Naive thymus-derived CD8-positive, alpha-beta T cell (primary cell): ENCODE data around the gene MAGI1. TPM values are rescaled to one million over a fixed set of nuclear protein-coding genes. Genes with fewer than 3 reads are reported as not detected.

ENCODE experiments used
- ATAC-seq, 2 donors: fragments of 150-1000 bp; cut with Tn5 transposase in 1 of 2; sonication (Bioruptor Pico), chemical (Tn5 transposase) in 1 of 2; 1 replicate in 1 of 2; 2 replicates in 1 of 2; pipeline ENCODE4 v1.10.0; 2021; ENCODE audit warnings: mild to moderate bottlenecking in 2 of 2, moderate library complexity in 2 of 2
- POLR2A ChIA-PET: fragments of 350-600 bp; sonication (Branson Sonifier 250); formaldehyde crosslinking; loops from one replicate; lab custom pipeline; 2021; ENCODE audit warnings: antibody characterized with exemption; lab: Charles Lee
- DNase-seq, 10 donors: peaks; one replicate each; pipeline versions ENCODE4 v3.0.0 to v3.0.0-alpha.2; 2020 to 2022
- H3K27ac Mint-ChIP-seq, 10 donors: one replicate each; pipeline ENCODE4 v1.8.0; 2020 to 2022; ENCODE audit warnings: mild to moderate bottlenecking in 10 of 10, mixed read lengths in 10 of 10, moderate library complexity in 4 of 10, inconsistent platforms in 1 of 10
- H3K27me3 Mint-ChIP-seq, 5 donors: one replicate each; pipeline ENCODE4 v1.8.0; 2021 to 2022; ENCODE audit warnings: mixed read lengths in 5 of 5
- H3K36me3 Mint-ChIP-seq, 3 donors: one replicate each; pipeline ENCODE4 v1.8.0; 2020 to 2022; ENCODE audit warnings: mixed read lengths in 3 of 3, mild to moderate bottlenecking in 2 of 3, inconsistent platforms in 1 of 3
- H3K4me1 Mint-ChIP-seq, 4 donors: one replicate each; pipeline ENCODE4 v1.8.0; 2021 to 2022; ENCODE audit warnings: mixed read lengths in 4 of 4
- H3K4me3 Mint-ChIP-seq, 10 donors: one replicate each; pipeline ENCODE4 v1.8.0; 2020 to 2022; ENCODE audit warnings: mild to moderate bottlenecking in 10 of 10, mixed read lengths in 10 of 10, moderate library complexity in 6 of 10, inconsistent platforms in 1 of 10
- H3K9me3 Mint-ChIP-seq, 9 donors: one replicate each; pipeline ENCODE4 v1.8.0; 2020 to 2022; ENCODE audit warnings: mixed read lengths in 9 of 9, mild to moderate bottlenecking in 3 of 9, inconsistent platforms in 1 of 9, moderate library complexity in 1 of 9
- polyA plus RNA-seq, 3 donors: library from polyadenylated mRNA; unstranded; fragments of 300-500 nt; fragmentation: Illumina TruSeq; gene quantifications; one replicate each; pipeline ENCODE4 v1.2.3, GENCODE V29; 2021
- total RNA-seq, 8 experiments: library from RNA in 2 of 8; stranded (reverse) in 2 of 8; gene quantifications; one replicate each; pipeline ENCODE4 v1.2.3 and lab custom pipeline; 2021 to 2026

The MAGI1 gene
- total and polyA plus RNA-seq, 5 experiments from 2014 or later = not detected

DNA sequence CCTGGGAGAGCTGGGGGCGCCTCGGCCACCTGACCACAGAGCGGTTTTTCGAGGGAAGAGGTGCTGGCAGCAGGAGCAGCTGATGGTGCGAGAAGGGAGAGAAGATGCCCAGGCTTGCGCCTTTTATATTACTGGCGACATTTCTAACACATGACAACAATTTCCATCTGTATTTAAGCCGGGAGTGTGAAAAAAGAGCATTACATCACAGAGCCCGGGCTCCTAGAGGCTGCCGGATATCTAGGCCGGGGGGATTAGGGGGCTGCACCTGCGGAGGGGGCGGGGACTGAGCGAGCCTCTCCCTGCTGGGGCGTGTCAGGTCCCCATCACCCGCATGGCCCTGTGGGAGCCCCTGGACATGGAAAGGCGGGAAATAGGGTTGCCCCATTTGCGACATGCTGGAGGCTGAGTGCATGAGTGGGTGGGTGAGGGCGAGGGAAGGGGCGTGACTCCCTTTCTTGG, 440.7 kb downstream of the MAGI1 start:
- H3K27ac Mint-ChIP-seq = no peak overlapping the region
- POLR2A ChIA-PET = no interaction called here

DNA sequence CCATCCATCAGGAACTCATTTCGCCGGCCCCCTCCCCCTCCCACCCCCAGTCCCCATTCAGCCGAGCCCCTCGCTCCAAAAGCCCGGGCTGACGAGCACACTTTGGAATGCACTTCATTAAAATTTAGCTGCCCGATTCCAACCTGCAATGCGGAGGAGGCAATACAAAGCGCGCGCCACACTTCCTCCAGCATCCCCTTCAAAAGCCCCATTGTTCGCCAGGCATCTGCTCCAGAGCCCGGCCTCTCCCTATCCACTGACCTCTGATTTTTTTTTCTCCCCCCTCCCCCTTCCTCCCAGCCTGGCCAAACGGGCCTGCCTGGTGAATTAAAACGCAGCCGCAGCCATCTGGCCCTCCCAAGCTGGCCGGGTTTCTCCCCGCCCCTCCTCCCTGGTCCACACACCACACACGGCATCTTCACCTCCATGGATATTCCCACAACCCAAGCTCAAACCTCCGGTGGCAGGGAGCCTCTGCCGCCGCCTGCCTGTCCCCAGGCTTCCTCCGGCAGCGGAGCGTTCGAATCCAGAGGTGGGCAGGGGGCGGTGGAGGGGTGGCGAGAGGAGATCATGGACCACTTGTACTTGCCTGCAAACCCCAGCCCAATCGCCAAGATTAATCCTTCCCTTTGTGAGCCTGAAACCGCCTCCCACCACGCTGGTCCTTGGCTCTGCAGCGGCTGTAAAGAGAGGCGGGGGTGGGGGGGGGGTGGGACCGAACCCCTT, 441.3 kb downstream of the MAGI1 start:
- no peak for ATAC-seq
- Mint-ChIP-seq H3K4me1 (no peaks in the 10 kb centered on the region), H3K4me3 (no peak overlapping the region), H3K27ac (no peak overlapping the region), H3K27me3 (peaks cover 18 to 37% (median 26%) of the 10 kb centered on the region in 5 donors), H3K36me3 (peaks cover 0 to 5% (median 0%) of the 10 kb centered on the region in 3 donors), H3K9me3 (peaks cover 0 to 4% (median 0%) of the 10 kb centered on the region in 9 donors)
- POLR2A ChIA-PET = no interaction called here
- no peak for DNase-seq

More for the DNA sequence above, 440.7 kb downstream of the MAGI1 start:
- H3K4me1 Mint-ChIP-seq = no peaks in the 10 kb centered on the region
- H3K27me3 Mint-ChIP-seq = peaks cover 18 to 37% (median 26%) of the 10 kb centered on the region in 5 donors
- DNase-seq = no peak
- no peak for ATAC-seq
- peaks cover 0 to 5% (median 0%) of the 10 kb centered on the region in 3 donors for H3K36me3 Mint-ChIP-seq
- H3K9me3 Mint-ChIP-seq = peaks cover 0 to 4% (median 0%) of the 10 kb centered on the region in 9 donors
- no peak overlapping the region for H3K4me3 Mint-ChIP-seq

DNA sequence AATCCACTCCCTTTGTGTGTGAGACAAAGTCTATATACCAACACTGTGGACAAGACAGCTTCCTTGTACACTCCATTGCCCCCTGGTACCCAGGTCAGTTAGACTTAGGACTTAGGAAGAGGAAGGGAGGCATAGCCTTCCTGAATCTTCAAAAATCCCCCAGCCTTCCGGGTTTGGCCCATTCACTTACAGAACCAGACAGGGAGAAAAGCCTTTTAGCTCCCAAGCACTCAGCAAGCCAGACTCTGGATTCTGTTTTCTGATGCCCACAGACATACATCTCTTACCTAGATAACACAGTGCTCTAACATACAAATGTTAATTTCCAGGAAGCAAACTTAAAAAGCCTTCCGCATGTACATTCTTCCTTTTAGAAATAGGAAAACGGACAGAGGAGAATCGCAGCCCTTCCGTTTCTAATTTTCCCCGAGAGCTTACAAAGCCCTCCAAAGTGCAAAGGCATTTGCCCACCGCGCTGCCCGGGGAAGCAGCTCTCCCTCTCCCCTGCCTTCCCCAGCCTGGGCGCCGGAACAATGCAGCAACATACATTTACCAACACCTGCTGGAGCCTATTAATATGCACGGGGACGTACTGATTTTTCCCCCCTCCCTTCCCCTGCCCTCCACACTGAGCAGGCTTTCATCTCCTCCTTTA, 442.0 kb downstream of the MAGI1 start:
- DNase-seq (no peak), ATAC-seq (no peak)
- H3K36me3 Mint-ChIP-seq = peaks cover 0 to 5% (median 0%) of the 10 kb centered on the region in 3 donors
- H3K27me3 Mint-ChIP-seq = peaks cover 18 to 38% (median 26%) of the 10 kb centered on the region in 5 donors
- no peak overlapping the region for H3K27ac Mint-ChIP-seq
- no peak overlapping the region for H3K4me3 Mint-ChIP-seq
- H3K9me3 Mint-ChIP-seq = peaks cover 0 to 6% (median 0%) of the 10 kb centered on the region in 9 donors
- POLR2A ChIA-PET = no interaction called here
- H3K4me1 Mint-ChIP-seq = no peaks in the 10 kb centered on the region

DNA sequence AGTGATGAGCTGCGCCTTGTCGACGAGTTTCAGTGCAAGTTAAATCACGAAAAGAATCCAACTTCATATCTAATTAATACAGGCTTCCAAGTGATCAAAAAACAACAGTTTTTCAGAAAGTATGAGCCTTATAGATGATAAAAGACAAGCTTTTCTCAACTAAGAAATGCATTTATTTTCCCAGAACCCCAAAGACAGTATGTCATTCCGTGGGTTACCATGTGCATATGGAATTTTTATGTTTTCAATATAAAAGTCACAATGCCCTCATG, 442.8 kb downstream of the MAGI1 start:
- H3K9me3 Mint-ChIP-seq = peaks cover 0 to 10% (median under 1%) of the 10 kb centered on the region in 9 donors
- no peak for DNase-seq
- no peak for ATAC-seq
- no peak overlapping the region for H3K27ac Mint-ChIP-seq
- no peaks in the 10 kb centered on the region for H3K4me1 Mint-ChIP-seq
- no peak overlapping the region for H3K4me3 Mint-ChIP-seq
- H3K27me3 Mint-ChIP-seq = peaks cover 18 to 45% (median 26%) of the 10 kb centered on the region in 5 donors
- POLR2A ChIA-PET = no interaction called here
- H3K36me3 Mint-ChIP-seq = peaks cover 0 to 5% (median 0%) of the 10 kb centered on the region in 3 donors

DNA sequence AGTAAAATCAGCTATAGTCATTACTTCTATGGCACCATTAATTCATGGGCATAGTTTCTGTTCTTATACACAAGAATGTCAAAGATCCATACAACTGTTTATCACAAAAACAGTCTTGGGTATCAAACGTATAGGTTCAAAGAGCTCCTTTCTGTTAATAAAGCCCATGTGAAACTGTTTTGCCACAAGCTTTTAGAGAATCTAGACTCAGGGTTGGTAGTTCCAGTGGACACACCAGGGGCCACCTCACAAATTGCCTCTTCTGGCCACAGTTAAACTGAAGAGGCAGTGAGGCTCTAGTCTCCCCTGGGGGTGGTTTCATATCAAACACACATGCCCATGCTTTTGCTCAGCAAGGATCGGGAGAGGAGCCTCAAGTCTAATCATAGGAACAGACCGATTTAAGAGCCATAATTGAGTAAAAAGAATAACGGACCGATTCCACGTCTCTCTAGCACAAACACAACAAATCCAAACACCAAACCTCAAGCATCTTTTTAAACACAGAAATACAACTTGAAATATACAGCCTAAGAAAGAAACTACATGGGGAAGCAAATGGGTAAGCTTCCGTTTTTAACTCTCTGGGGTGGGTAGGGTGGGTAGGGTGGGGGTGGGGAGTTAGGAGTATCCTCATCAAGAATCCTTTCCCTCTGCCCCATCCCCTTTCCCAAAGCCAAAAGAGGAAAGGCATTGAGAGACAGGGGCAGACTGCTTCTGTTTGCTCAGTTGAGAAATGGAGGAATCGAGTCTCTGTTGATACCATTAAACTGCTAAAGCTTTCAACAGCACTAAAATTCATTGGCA, 443.3 kb downstream of the MAGI1 start:
- Mint-ChIP-seq H3K4me1 (no peaks in the 10 kb centered on the region), H3K9me3 (peaks cover 0 to 10% (median 4%) of the 10 kb centered on the region in 9 donors), H3K4me3 (no peak overlapping the region), H3K36me3 (peaks cover 0 to 5% (median 0%) of the 10 kb centered on the region in 3 donors), H3K27me3 (peaks cover 18 to 45% (median 26%) of the 10 kb centered on the region in 5 donors), H3K27ac (no peak overlapping the region)
- DNase-seq = no peak
- no peak for ATAC-seq
- POLR2A ChIA-PET = no interaction called here

DNA sequence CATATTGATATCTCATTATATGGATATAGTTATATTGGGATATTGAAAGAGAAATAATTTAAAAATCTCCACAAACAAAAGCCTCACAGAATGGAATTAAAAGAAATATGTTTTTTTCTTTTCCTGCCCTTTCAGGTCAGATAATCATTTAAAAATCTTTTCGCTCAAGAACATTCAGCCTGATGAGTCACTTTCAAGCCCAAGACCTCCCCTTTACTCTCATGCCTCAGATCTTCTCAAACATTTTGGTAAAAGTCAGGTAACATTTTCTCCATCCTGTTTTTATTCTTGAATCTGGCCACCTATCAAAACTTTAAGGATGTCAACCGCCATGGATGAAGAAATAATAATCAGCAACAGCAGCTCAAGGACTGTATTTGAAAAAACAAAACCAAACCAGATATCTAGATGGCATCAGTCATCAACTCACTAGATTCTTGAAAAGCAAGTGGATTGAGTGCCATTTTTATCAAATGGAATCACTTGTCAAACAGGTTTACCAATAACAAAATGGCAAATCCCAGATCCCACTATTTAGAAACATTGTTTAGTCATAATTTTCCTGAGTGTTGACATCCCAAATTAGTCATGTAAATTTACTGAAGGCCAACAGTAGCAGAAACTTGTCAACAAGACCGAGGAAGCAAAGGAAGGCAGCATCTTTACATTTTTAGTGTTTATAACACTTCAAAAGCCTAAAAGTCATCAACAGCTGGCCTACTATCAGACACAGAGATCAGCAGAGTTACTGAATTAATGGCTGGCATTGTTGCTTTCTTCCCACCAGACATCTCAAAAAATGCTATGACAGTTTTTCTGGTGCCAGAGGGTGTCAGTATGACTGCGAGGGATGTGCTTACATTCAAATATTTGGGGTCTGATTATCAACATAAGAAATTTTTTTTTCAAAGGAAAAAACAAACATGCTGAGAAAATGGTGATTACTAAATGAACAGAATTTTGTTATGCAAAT, 444.7 kb downstream of the MAGI1 start:
- H3K9me3 Mint-ChIP-seq = peaks cover 0 to 15% (median 4%) of the 10 kb centered on the region in 9 donors
- no peak overlapping the region for H3K27ac Mint-ChIP-seq
- no peaks in the 10 kb centered on the region for H3K4me1 Mint-ChIP-seq
- H3K36me3 Mint-ChIP-seq = peaks cover 0 to 5% (median 0%) of the 10 kb centered on the region in 3 donors
- ATAC-seq (no peak), DNase-seq (no peak)
- peaks cover 15 to 47% (median 24%) of the 10 kb centered on the region in 5 donors for H3K27me3 Mint-ChIP-seq
- no peak overlapping the region for H3K4me3 Mint-ChIP-seq
- POLR2A ChIA-PET = no interaction called here

DNA sequence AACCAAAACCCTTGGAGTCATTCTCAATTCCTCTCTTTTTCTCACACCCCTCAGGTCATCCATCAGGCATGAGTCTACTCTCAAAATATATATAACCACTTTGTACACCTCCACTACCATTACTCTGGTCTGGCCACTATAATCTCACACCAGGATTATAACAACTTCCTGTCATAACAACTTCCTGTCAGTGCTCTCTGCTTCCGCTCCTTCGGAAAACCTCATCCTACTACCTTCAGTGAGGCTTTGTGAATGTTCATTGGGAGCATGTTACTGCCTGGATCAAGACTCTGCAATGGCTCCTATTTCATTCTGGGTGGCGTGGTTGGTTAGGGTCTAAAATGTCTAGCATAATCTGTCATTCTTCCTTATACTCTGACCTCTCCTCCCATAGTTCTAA, 447.4 kb downstream of the MAGI1 start:
- H3K9me3 Mint-ChIP-seq = peaks cover 0 to 15% (median 4%) of the 10 kb centered on the region in 9 donors
- no peaks in the 10 kb centered on the region for H3K4me1 Mint-ChIP-seq
- no peaks in the 10 kb centered on the region for H3K36me3 Mint-ChIP-seq
- H3K27ac Mint-ChIP-seq = no peak overlapping the region
- POLR2A ChIA-PET = no interaction called here
- ATAC-seq (no peak), DNase-seq (no peak)
- H3K4me3 Mint-ChIP-seq = no peak overlapping the region
- H3K27me3 Mint-ChIP-seq = peaks cover 6 to 23% (median 12%) of the 10 kb centered on the region in 5 donors

DNA sequence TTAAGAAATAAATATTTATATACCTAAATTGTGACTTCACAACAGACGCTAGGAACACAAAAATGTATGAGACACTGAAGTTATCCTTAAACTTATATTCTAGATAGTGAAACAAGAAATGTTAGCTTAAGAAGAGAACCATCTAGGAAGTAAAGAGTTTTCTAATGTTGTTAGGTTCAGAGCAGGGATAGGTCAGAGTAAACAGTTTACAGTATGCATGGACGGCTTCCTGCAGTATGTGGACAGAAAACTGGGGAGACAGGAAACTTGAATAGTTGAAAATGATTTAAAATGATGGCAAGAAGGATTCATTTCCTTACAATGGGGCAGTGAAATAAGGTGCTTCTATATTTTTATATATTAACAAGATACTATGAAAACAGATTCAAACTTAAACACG, 449.8 kb downstream of the MAGI1 start:
- Mint-ChIP-seq H3K27me3 (peaks cover 0 to 12% (median 2%) of the 10 kb centered on the region in 5 donors), H3K9me3 (peaks cover 0 to 15% (median 3%) of the 10 kb centered on the region in 9 donors), H3K36me3 (no peaks in the 10 kb centered on the region), H3K4me3 (no peak overlapping the region), H3K27ac (no peak overlapping the region), H3K4me1 (no peaks in the 10 kb centered on the region)
- POLR2A ChIA-PET = no interaction called here
- no peak for ATAC-seq
- DNase-seq = no peak

DNA sequence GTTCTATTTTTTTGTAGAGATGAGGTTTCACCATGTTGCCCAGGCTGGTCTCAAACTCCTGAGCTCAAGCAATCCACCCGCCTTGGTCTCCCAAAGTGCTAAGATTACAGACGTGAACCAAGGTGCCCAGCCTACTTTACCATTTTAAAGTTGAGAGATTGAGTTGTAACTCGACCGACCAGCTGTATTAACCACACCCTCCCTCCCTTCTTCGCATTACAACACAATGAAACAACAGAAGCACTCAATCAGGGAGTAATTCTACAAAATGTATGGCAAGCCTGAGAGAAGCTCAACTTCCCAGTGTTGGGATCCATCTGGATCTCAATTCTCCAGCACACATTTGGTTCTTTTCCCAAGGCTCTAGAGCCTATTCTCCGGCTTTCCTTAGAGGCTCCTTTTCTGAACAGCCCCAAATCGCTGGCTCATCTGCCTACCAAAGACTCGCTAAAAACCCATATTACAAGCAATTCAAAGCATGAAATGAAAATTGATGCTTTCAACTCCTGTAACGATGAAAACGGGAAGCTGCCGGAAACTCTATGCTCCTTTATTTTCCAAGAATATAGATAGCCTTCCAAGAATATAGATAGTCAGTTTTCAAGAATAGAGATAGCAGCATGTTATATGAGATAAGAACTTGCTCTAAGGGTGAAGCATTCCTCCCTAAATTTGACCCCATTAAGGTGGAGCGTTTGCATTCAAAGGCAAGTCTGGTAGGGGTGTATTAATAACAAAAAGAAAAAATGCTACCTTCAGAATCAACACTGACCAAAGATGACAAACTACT, 450.9 kb downstream of the MAGI1 start:
- Mint-ChIP-seq H3K36me3 (no peaks in the 10 kb centered on the region), H3K4me3 (no peak overlapping the region), H3K27me3 (peaks cover 0 to 12% (median 0%) of the 10 kb centered on the region in 5 donors), H3K4me1 (no peaks in the 10 kb centered on the region), H3K27ac (no peak overlapping the region), H3K9me3 (peaks cover 0 to 15% (median 3%) of the 10 kb centered on the region in 9 donors)
- no peak for DNase-seq
- POLR2A ChIA-PET = no interaction called here
- no peak for ATAC-seq

DNA sequence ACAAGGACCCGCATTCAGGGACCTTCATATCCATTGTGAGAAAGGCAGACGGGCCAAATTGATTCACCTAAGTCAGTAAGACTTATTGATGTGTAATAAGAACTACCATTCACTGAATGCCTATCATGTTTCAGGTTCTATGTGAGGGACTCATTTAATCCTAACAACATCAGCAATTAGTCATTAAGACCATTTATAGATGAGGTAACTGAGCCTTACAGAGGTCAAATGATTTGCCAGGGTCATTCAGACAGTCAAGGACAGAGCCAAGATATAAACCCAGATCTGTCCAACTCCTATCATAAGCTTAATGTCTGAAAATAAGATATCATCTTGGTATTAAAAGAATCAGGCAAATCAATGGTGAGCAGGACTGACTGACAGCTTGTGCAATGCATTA, 453.8 kb downstream of the MAGI1 start:
- no peaks in the 10 kb centered on the region for H3K36me3 Mint-ChIP-seq
- no peak overlapping the region for H3K4me3 Mint-ChIP-seq
- peaks cover 0 to 4% (median 0%) of the 10 kb centered on the region in 5 donors for H3K27me3 Mint-ChIP-seq
- no peak for ATAC-seq
- POLR2A ChIA-PET = no interaction called here
- no peak for DNase-seq
- no peak overlapping the region for H3K27ac Mint-ChIP-seq
- H3K9me3 Mint-ChIP-seq = peaks cover 0 to 4% (median 2%) of the 10 kb centered on the region in 9 donors
- H3K4me1 Mint-ChIP-seq = no peaks in the 10 kb centered on the region

DNA sequence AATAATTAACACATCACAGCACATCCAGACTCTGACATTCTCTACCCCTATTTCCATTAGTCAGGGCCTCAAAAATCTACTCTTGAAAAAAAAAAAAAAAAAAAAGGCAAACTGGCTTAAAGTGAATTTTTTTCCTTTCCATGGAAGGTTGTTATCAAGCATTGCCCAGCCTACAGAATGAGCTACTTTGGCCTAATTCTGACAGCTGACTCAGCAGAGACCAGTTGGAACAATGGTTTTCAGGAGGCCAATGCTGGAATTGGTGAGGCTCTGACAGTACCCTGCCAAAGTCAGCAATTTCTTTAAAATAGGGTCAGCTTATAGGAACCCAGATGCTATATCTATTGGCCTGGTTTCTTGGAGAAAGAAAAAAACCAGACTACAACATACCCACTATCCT, 454.7 kb downstream of the MAGI1 start:
- POLR2A ChIA-PET = no interaction called here
- H3K27me3 Mint-ChIP-seq = peaks cover 0 to 1% (median 0%) of the 10 kb centered on the region in 5 donors
- H3K4me3 Mint-ChIP-seq = no peak overlapping the region
- no peaks in the 10 kb centered on the region for H3K4me1 Mint-ChIP-seq
- ATAC-seq (no peak), DNase-seq (no peak)
- no peaks in the 10 kb centered on the region for H3K36me3 Mint-ChIP-seq
- H3K27ac Mint-ChIP-seq = no peak overlapping the region
- H3K9me3 Mint-ChIP-seq = peaks cover 0 to 3% (median 0%) of the 10 kb centered on the region in 9 donors
